Ishikawa (cell line): Measurements from ENCODE around the gene C1orf122.

Experiments
- CEBPB ChIP-seq: IDR thresholded peaks from 2 replicates; pipeline ENCODE4 v1.6.1; 2012
- CREB1 ChIP-seq: IDR thresholded peaks from 2 replicates; pipeline ENCODE4 v1.6.1; 2012; ENCODE audit warnings: low read depth
- EP300 ChIP-seq: IDR thresholded peaks from 2 replicates; pipeline ENCODE4 v1.6.1; 2012; ENCODE audit warnings: borderline replicate concordance
- MAX ChIP-seq: IDR thresholded peaks from 2 replicates; pipeline ENCODE4 v1.6.1; 2012
- RAD21 ChIP-seq: IDR thresholded peaks from 2 replicates; pipeline ENCODE4 v1.6.1; 2012; ENCODE audit warnings: low read depth
- TAF1 ChIP-seq: IDR thresholded peaks from 2 replicates; pipeline ENCODE4 v1.6.1; 2012; ENCODE audit warnings: low read depth, mild to moderate bottlenecking
- ZBTB7A ChIP-seq: IDR thresholded peaks from 2 replicates; pipeline ENCODE4 v1.6.1; 2012; ENCODE audit warnings: low read depth
- TF ChIP-seq, protein P1 (sequence below): IDR thresholded peaks from 2 replicates; pipeline ENCODE4 v1.6.1; 2012; ENCODE audit warnings: low read depth, mild to moderate bottlenecking

GRCh38 chr1:37831109-37831508 lies 23.5 kb downstream of the C1orf122 start:
- TF ChIP-seq CREB1 = no peak
- no peak for TF ChIP-seq RAD21
- no peak for TF ChIP-seq MAX
- TF ChIP-seq, protein P1, sequence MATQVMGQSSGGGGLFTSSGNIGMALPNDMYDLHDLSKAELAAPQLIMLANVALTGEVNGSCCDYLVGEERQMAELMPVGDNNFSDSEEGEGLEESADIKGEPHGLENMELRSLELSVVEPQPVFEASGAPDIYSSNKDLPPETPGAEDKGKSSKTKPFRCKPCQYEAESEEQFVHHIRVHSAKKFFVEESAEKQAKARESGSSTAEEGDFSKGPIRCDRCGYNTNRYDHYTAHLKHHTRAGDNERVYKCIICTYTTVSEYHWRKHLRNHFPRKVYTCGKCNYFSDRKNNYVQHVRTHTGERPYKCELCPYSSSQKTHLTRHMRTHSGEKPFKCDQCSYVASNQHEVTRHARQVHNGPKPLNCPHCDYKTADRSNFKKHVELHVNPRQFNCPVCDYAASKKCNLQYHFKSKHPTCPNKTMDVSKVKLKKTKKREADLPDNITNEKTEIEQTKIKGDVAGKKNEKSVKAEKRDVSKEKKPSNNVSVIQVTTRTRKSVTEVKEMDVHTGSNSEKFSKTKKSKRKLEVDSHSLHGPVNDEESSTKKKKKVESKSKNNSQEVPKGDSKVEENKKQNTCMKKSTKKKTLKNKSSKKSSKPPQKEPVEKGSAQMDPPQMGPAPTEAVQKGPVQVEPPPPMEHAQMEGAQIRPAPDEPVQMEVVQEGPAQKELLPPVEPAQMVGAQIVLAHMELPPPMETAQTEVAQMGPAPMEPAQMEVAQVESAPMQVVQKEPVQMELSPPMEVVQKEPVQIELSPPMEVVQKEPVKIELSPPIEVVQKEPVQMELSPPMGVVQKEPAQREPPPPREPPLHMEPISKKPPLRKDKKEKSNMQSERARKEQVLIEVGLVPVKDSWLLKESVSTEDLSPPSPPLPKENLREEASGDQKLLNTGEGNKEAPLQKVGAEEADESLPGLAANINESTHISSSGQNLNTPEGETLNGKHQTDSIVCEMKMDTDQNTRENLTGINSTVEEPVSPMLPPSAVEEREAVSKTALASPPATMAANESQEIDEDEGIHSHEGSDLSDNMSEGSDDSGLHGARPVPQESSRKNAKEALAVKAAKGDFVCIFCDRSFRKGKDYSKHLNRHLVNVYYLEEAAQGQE = no peak
- TF ChIP-seq TAF1 = no peak
- TF ChIP-seq ZBTB7A = no peak
- no peak for TF ChIP-seq CEBPB
- no peak for TF ChIP-seq EP300
